Measurements from ENCODE around the gene HSPB6.

HSPB6 gene

GRCh38 chr19:35721374-35721773, 35.5 kb downstream of the HSPB6 start:
- H3K23ac ChIP-seq (ENCODE audit: low read depth, low read length, poor library complexity) = no peak overlapping the region
- peak overlapping the region; percentile 21 for H3K9ac ChIP-seq (ENCODE audit: low read depth, low read length, poor library complexity)
- H3K27me3 ChIP-seq (ENCODE audit: control insufficient read depth in 3 of 3, insufficient read depth in 3 of 3, low read depth in 1 of 3, low read length in 3 of 3) = no peaks in the 10 kb centered on the region
- H3K9me3 ChIP-seq (replicated peaks in 1 of 2; ENCODE audit: control insufficient read depth in 2 of 2, insufficient read depth in 1 of 2, low read depth in 1 of 2, low read length in 2 of 2) = no peaks in the 10 kb centered on the region
- no peak overlapping the region for H3K4me2 ChIP-seq (ENCODE audit: insufficient read depth, low read length, poor library complexity, severe bottlenecking)
- no peak overlapping the region for H2AFZ ChIP-seq (ENCODE audit: low read length)
- H3K4me3 ChIP-seq (ENCODE audit: low read length in 2 of 2) = no peak overlapping the region
- peaks cover 17% of the 10 kb centered on the region for H3K79me1 ChIP-seq (ENCODE audit: low read depth, low read length)
- H2BK5ac ChIP-seq (ENCODE audit: low read length) = peak overlapping the region; percentile 75
- WGBS, 2 donors (ENCODE audit: extremely low coverage in 2 of 2, insufficient read length in 2 of 2, insufficient replicate concordance in 1 of 2) = no CpG with 5 or more reads among the region's 16 CpGs
- DNase-seq (ENCODE audit: low spot score) = no peak
- peak overlapping the region; percentile 10 for H2BK12ac ChIP-seq (ENCODE audit: low read length)
- peaks cover 53 to 68% of the 10 kb centered on the region in 2 donors for H3K36me3 ChIP-seq (replicated peaks in 1 of 2; ENCODE audit: control insufficient read depth in 2 of 2, insufficient read depth in 2 of 2, low read length in 2 of 2)
- peak overlapping the region; percentile 8 for H3K14ac ChIP-seq (ENCODE audit: low read length)
- H3K18ac ChIP-seq (ENCODE audit: low read length) = no peak overlapping the region
- H2BK15ac ChIP-seq (ENCODE audit: low read length) = no peak overlapping the region
- H2AK5ac ChIP-seq (ENCODE audit: low read depth, low read length) = no peak overlapping the region
- H2BK120ac ChIP-seq (ENCODE audit: low read depth, low read length) = no peak overlapping the region
- H3K27ac ChIP-seq (replicated peaks; ENCODE audit: low read length) = no peak overlapping the region
- H3K4ac ChIP-seq (ENCODE audit: low read length) = peak overlapping the region; percentile 37
- no peak overlapping the region for H4K91ac ChIP-seq (ENCODE audit: low read depth, low read length, poor library complexity)
- H4K8ac ChIP-seq (ENCODE audit: low read depth, low read length) = no peak overlapping the region
- H3K4me1 ChIP-seq (ENCODE audit: control insufficient read depth in 2 of 2, insufficient read depth in 1 of 2, low read depth in 1 of 2, low read length in 2 of 2) = peaks cover 6 to 9% of the 10 kb centered on the region in 2 donors

- Histone ChIP-seq H3K4me3 (ENCODE audit: low read length in 2 of 2) (no peak overlapping the region), H3K27ac (replicated peaks; ENCODE audit: low read length) (no peak overlapping the region), H4K91ac (ENCODE audit: low read depth, low read length, poor library complexity) (no peak overlapping the region), H3K27me3 (ENCODE audit: control insufficient read depth in 3 of 3, insufficient read depth in 3 of 3, low read depth in 1 of 3, low read length in 3 of 3) (no peaks in the 10 kb centered on the region), H3K23ac (ENCODE audit: low read depth, low read length, poor library complexity) (no peak overlapping the region), H3K9ac (ENCODE audit: low read depth, low read length, poor library complexity) (no peak overlapping the region), H3K36me3 (replicated peaks in 1 of 2; ENCODE audit: control insufficient read depth in 2 of 2, insufficient read depth in 2 of 2, low read length in 2 of 2) (peaks cover 46 to 60% of the 10 kb centered on the region in 2 donors), H2BK120ac (ENCODE audit: low read depth, low read length) (no peak overlapping the region), H2AFZ (ENCODE audit: low read length) (no peak overlapping the region), H3K18ac (ENCODE audit: low read length) (no peak overlapping the region), H2AK5ac (ENCODE audit: low read depth, low read length) (no peak overlapping the region), H3K4me1 (ENCODE audit: control insufficient read depth in 2 of 2, insufficient read depth in 1 of 2, low read depth in 1 of 2, low read length in 2 of 2) (peaks cover 11 to 16% of the 10 kb centered on the region in 2 donors), H3K9me3 (replicated peaks in 1 of 2; ENCODE audit: control insufficient read depth in 2 of 2, insufficient read depth in 1 of 2, low read depth in 1 of 2, low read length in 2 of 2) (no peaks in the 10 kb centered on the region), H2BK15ac (ENCODE audit: low read length) (no peak overlapping the region), H4K8ac (ENCODE audit: low read depth, low read length) (no peak overlapping the region), H3K4ac (ENCODE audit: low read length) (no peak overlapping the region), H2BK12ac (ENCODE audit: low read length) (no peak overlapping the region), H2BK5ac (ENCODE audit: low read length) (no peak overlapping the region), H3K14ac (ENCODE audit: low read length) (no peak overlapping the region), H3K4me2 (ENCODE audit: insufficient read depth, low read length, poor library complexity, severe bottlenecking) (no peak overlapping the region), H3K79me1 (ENCODE audit: low read depth, low read length) (peaks cover 18% of the 10 kb centered on the region)
- no peak for DNase-seq (ENCODE audit: low spot score)
- no CpG with 5 or more reads among the region's 17 CpGs for WGBS, 2 donors (ENCODE audit: extremely low coverage in 2 of 2, insufficient read length in 2 of 2, insufficient replicate concordance in 1 of 2)
Observed at GRCh38 chr19:35720648-35721047, 36.2 kb downstream of the HSPB6 start.

- DNase-seq (ENCODE audit: low spot score) = no peak
- peaks cover 22% of the 10 kb centered on the region for H3K79me1 ChIP-seq (ENCODE audit: low read depth, low read length)
- H2AK5ac ChIP-seq (ENCODE audit: low read depth, low read length) = no peak overlapping the region
- no peaks in the 10 kb centered on the region for H3K9me3 ChIP-seq (replicated peaks in 1 of 2; ENCODE audit: control insufficient read depth in 2 of 2, insufficient read depth in 1 of 2, low read depth in 1 of 2, low read length in 2 of 2)
- no peak overlapping the region for H2BK12ac ChIP-seq (ENCODE audit: low read length)
- no peak overlapping the region for H3K14ac ChIP-seq (ENCODE audit: low read length)
- no peak overlapping the region for H3K4ac ChIP-seq (ENCODE audit: low read length)
- no peak overlapping the region for H3K9ac ChIP-seq (ENCODE audit: low read depth, low read length, poor library complexity)
- H2AFZ ChIP-seq (ENCODE audit: low read length) = no peak overlapping the region
- no peak overlapping the region for H4K91ac ChIP-seq (ENCODE audit: low read depth, low read length, poor library complexity)
- H3K27ac ChIP-seq (replicated peaks; ENCODE audit: low read length) = no peak overlapping the region
- no peak overlapping the region for H3K23ac ChIP-seq (ENCODE audit: low read depth, low read length, poor library complexity)
- no peak overlapping the region for H2BK15ac ChIP-seq (ENCODE audit: low read length)
- no peak overlapping the region for H2BK5ac ChIP-seq (ENCODE audit: low read length)
- no peak overlapping the region for H3K4me2 ChIP-seq (ENCODE audit: insufficient read depth, low read length, poor library complexity, severe bottlenecking)
- peaks cover 0 to 4% (median 0%) of the 10 kb centered on the region in 3 experiments for H3K27me3 ChIP-seq (ENCODE audit: control insufficient read depth in 3 of 3, insufficient read depth in 3 of 3, low read depth in 1 of 3, low read length in 3 of 3)
- peaks cover 15 to 21% of the 10 kb centered on the region in 2 donors for H3K4me1 ChIP-seq (ENCODE audit: control insufficient read depth in 2 of 2, insufficient read depth in 1 of 2, low read depth in 1 of 2, low read length in 2 of 2)
- H3K36me3 ChIP-seq (replicated peaks in 1 of 2; ENCODE audit: control insufficient read depth in 2 of 2, insufficient read depth in 2 of 2, low read length in 2 of 2) = peaks cover 41 to 55% of the 10 kb centered on the region in 2 donors
- no peak overlapping the region for H3K4me3 ChIP-seq (ENCODE audit: low read length in 2 of 2)
- H4K8ac ChIP-seq (ENCODE audit: low read depth, low read length) = no peak overlapping the region
- WGBS, 2 donors (ENCODE audit: extremely low coverage in 2 of 2, insufficient read length in 2 of 2, insufficient replicate concordance in 1 of 2) = no CpG with 5 or more reads among the region's 9 CpGs
- no peak overlapping the region for H3K18ac ChIP-seq (ENCODE audit: low read length)
- no peak overlapping the region for H2BK120ac ChIP-seq (ENCODE audit: low read depth, low read length)
Observed at GRCh38 chr19:35720163-35720524, 36.7 kb downstream of the HSPB6 start.

GRCh38 chr19:35719402-35720162, 37.2 kb downstream of the HSPB6 start:
- H3K9ac ChIP-seq (ENCODE audit: low read depth, low read length, poor library complexity) = no peak overlapping the region

More at GRCh38 chr19:35719402-35720162, 37.2 kb downstream of the HSPB6 start:
- Histone ChIP-seq H2BK12ac (ENCODE audit: low read length) (no peak overlapping the region), H3K4me1 (ENCODE audit: control insufficient read depth in 2 of 2, insufficient read depth in 1 of 2, low read depth in 1 of 2, low read length in 2 of 2) (peaks cover 15 to 21% of the 10 kb centered on the region in 2 donors), H3K14ac (ENCODE audit: low read length) (no peak overlapping the region), H3K27me3 (ENCODE audit: control insufficient read depth in 3 of 3, insufficient read depth in 3 of 3, low read depth in 1 of 3, low read length in 3 of 3) (peaks cover 0 to 5% (median 0%) of the 10 kb centered on the region in 3 experiments), H2BK5ac (ENCODE audit: low read length) (no peak overlapping the region), H4K8ac (ENCODE audit: low read depth, low read length) (no peak overlapping the region), H2BK15ac (ENCODE audit: low read length) (no peak overlapping the region), H3K27ac (replicated peaks; ENCODE audit: low read length) (no peak overlapping the region), H3K18ac (ENCODE audit: low read length) (no peak overlapping the region), H3K4me3 (ENCODE audit: low read length in 2 of 2) (peak overlapping the region in 1 of 2 donors; percentile 99), H3K4me2 (ENCODE audit: insufficient read depth, low read length, poor library complexity, severe bottlenecking) (no peak overlapping the region), H3K9me3 (replicated peaks in 1 of 2; ENCODE audit: control insufficient read depth in 2 of 2, insufficient read depth in 1 of 2, low read depth in 1 of 2, low read length in 2 of 2) (no peaks in the 10 kb centered on the region), H3K23ac (ENCODE audit: low read depth, low read length, poor library complexity) (no peak overlapping the region), H2AK5ac (ENCODE audit: low read depth, low read length) (no peak overlapping the region), H4K91ac (ENCODE audit: low read depth, low read length, poor library complexity) (no peak overlapping the region), H2BK120ac (ENCODE audit: low read depth, low read length) (no peak overlapping the region), H3K79me1 (ENCODE audit: low read depth, low read length) (peaks cover 22% of the 10 kb centered on the region), H2AFZ (ENCODE audit: low read length) (no peak overlapping the region), H3K36me3 (replicated peaks in 1 of 2; ENCODE audit: control insufficient read depth in 2 of 2, insufficient read depth in 2 of 2, low read length in 2 of 2) (peaks cover 35 to 50% of the 10 kb centered on the region in 2 donors), H3K4ac (ENCODE audit: low read length) (no peak overlapping the region)
- WGBS, 2 donors (ENCODE audit: extremely low coverage in 2 of 2, insufficient read length in 2 of 2, insufficient replicate concordance in 1 of 2) = no CpG with 5 or more reads among the region's 32 CpGs
- no peak for DNase-seq (ENCODE audit: low spot score)

Data from neuronal stem cell (in vitro differentiated cells).